Vagina (tissue), 2 donors: ENCODE results near the gene SYNJ1.

Experiments used
- CTCF ChIP-seq, 3 experiments: fragments of 450-650 bp in 2 of 3; fragments of 200-600 bp in 1 of 3; sonication (generic) in 1 of 3; IDR thresholded peaks; one replicate each; pipeline ENCODE4 v1.5.1; 2017 to 2019; ENCODE audit warnings: antibody characterized with exemption in 3 of 3, mild to moderate bottlenecking in 2 of 3, moderate library complexity in 2 of 3
- POLR2A ChIP-seq, 2 donors: fragments of 450-650 bp; IDR thresholded peaks; one replicate each; pipeline ENCODE4 v1.6.1; 2017; ENCODE audit warnings: antibody characterized with exemption in 2 of 2, mild to moderate bottlenecking in 2 of 2, moderate library complexity in 2 of 2
- POLR2AphosphoS5 ChIP-seq, 2 donors: sonication (generic); formaldehyde crosslinking; IDR thresholded peaks; one replicate each; pipeline ENCODE4 v1.9.0; 2017; ENCODE audit warnings: antibody characterized with exemption in 2 of 2, mild to moderate bottlenecking in 2 of 2, low read depth in 1 of 2; ENCODE audit not compliant: insufficient read depth in 1 of 2

- no peak for TF ChIP-seq POLR2A (IDR thresholded peaks at IDR 0.05)
- no peak for TF ChIP-seq POLR2AphosphoS5 (IDR thresholded peaks at IDR 0.05; ENCODE audit: insufficient read depth in 1 of 2, low read depth in 1 of 2)
- TF ChIP-seq CTCF (IDR thresholded peaks at IDR 0.05), result no peak
These were observed 79.6 kb downstream of the SYNJ1 start for GRCh38 chr21:32648165-32648564.
